ENCODE results near the gene B4GALNT2.
"Not testable (repeated sequence)": the region's sequence is repeated elsewhere in the genome, so short reads cannot be mapped to it uniquely, and the experiment has no call there.

Gene B4GALNT2

DNA sequence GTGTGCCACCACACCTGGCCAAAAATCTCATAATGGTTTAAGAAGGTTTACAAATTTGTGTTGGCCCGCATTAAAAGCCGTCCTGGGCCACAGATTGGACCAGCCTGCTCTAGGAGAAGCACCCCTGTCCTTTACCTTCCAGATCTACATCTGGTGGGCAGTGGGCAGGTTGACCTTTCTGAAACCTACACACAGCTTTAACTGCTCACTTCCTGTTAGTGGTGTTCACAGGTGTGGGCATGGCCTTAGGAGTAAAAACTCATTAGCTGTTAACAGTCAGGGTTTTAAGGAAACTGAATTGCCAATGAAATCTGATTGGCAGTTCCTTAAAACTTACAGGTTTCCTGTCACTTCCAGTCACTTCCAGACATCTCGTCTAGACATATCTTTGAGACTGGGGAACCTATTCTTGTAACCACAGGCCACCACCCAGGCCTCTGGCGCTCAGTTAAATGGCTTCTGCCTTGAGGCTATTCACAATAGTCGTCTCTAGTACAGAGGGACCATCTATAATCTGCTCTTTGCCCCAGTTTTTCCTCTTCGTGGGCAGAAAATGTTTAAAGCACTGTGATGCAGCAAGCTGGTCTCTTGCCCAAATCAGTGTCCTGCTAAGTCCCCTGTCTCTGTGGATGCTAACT lies 48.5 kb downstream of the B4GALNT2 start:
- DNase-seq (ENCODE audit: low read depth), result no peak

DNA sequence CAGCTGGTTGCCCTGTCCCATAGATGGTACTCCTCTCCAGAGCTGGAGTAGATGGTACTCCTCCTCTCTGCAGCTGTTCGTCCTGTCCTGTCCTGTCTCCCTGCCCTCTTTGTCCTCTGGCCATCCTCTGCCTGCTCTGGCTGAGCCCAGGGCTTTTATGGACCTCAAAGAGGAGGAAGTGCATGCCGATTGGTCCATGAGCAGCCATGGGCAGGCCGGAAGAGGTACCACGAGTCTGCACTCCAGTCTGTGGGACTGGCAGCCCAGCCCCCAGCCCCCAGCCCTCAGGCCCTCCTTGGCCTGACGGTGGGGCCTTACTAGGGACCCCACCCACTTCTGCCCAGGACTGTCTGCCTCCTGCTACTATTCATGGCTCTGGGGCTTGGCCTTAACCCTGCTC lies 50.8 kb downstream of the B4GALNT2 start:
- DNase-seq (ENCODE audit: low read depth), result no peak

DNA sequence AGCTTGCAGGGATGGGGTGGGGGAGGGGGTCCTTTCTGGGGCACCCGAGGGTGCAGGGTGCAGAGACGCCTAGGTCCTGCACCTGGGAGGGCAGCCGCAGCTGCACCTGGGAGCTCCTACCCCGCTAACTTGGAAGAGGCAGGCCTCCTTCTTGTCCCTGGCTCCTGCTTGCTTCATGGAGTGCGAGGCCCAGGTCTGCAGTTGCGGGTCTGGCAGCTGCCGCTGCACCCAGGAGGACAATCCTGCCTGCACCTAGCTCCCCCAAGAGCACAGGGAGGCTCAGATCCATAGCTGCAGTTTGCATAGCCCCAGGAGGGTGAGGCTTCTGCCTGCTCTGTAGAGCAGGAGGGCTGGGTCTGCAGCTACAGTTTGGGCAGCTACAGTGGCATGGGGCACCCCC lies 51.2 kb downstream of the B4GALNT2 start:
- no peak for DNase-seq (ENCODE audit: low read depth)

DNA sequence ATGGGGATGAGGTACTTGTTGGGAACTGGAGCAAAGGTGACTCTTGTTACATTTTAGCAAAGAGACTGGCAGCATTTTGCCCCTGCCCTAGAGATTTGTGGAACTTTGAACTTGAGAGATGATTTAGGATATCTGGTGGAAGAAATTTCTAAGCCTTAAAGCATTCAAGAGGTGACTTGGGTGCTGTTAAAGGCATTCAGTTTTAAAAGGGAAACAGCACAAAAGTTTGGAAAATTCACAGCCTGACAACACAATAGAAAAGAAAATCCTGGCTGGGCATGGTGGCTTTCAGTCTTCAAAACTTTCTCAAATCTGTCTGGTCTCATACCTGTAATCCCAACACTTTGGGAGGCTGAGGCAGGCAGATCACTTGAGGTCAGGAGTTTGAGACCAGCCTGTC lies 52.0 kb downstream of the B4GALNT2 start:
- not testable (repeated sequence) for DNase-seq (ENCODE audit: low read depth)

DNA sequence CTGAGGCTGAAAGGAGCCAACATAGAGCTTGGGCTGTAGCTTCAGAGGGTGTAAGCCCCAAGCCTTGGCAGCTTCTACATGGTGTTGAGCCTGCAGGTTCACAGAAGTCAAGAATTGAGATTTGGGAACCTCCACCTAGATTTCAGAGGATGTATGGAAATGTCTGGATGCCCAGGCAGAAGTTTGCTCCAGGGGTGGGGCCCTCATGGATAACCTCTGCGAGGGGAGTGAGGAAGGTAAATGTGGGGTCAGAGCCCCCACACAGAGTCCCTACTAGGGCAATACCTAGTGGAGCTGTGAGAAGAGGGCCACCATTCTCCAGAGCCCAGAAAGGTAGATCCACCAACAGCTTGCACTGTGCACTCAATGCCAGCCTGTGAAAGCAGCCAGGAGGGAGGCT lies 52.8 kb downstream of the B4GALNT2 start:
- DNase-seq (ENCODE audit: low read depth), result not testable (repeated sequence)

DNA sequence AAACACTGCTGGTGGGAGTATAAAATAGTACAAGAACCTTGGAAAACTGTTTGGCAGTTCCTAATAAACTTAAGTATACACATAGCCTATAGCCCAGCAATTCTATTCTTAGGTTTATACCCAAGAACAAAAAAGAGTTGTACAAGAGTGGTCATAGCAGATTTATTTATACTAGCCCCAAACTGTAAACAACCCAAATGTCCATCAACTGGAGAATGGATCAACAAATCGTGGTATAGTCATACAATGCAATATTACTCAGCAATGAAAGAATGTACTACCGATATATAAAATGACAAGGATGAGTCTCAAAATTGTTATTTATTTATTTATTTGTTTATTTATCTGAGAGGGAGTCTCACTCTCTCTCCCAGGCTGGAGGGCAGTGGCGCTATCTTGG lies 54.7 kb downstream of the B4GALNT2 start:
- DNase-seq (ENCODE audit: low read depth), result no peak

DNA sequence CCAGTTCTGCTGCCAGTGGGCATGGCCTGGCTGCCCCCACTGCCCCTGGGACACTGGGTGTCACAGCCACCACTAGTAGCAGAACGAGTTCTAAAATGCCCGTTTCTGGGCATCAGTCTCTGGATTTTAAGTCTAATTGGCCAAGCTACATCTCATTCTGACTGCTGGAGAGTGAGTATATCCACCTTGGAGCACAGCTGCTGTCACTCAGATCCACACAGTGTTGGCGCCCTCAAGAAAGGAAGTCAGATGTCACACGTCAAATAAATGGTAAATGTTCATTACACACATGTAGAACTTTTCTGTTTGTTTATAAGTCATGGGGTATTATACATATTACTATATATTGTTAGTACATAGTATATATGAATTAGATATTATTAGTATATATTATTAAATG lies 58.4 kb downstream of the B4GALNT2 start:
- DNase-seq (ENCODE audit: low read depth), result no peak

GRCh38 chr17:49191409-49191916 lies 58.9 kb downstream of the B4GALNT2 start:
- no peak for DNase-seq (ENCODE audit: low read depth)

DNA sequence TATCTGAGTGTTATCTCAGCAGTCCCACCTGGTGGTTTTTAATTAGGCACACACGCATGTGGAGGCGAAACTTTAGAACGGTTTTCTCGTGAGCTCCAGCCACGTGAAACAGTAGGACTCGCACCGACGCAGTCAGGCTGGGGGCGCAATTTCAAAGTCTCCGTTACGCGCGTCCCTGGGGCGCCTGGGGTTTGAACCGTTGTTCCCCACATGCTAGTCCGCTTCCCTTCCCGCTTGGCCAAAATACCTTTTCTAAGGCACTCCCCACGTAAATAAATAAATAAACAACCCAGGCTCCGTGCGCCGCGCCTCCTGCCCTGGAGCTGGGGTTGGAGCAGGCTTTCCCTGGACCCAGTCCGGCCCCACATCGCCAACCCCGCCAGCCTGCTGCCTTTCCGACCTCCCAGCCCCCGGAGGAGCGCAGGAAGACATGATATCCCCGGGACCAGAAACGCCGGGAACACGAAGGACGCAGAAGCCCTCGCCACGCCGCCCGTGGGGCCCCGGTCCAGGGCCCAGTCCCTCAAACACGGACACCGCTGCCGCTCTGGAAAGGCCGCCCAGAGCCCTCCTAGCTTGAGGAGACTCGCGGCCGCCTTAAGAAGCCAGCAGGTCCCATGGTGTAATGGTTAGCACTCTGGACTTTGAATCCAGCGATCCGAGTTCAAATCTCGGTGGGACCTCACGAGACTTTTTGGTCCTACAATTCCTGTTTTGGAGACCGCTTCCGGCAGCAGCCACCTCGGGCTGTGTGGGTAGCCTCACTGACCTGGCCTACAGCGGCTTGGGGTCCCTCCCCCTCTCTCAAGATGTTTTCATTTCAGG lies 59.6 kb downstream of the B4GALNT2 start:
- DNase-seq (ENCODE audit: low read depth), result peak; percentile 86

DNA sequence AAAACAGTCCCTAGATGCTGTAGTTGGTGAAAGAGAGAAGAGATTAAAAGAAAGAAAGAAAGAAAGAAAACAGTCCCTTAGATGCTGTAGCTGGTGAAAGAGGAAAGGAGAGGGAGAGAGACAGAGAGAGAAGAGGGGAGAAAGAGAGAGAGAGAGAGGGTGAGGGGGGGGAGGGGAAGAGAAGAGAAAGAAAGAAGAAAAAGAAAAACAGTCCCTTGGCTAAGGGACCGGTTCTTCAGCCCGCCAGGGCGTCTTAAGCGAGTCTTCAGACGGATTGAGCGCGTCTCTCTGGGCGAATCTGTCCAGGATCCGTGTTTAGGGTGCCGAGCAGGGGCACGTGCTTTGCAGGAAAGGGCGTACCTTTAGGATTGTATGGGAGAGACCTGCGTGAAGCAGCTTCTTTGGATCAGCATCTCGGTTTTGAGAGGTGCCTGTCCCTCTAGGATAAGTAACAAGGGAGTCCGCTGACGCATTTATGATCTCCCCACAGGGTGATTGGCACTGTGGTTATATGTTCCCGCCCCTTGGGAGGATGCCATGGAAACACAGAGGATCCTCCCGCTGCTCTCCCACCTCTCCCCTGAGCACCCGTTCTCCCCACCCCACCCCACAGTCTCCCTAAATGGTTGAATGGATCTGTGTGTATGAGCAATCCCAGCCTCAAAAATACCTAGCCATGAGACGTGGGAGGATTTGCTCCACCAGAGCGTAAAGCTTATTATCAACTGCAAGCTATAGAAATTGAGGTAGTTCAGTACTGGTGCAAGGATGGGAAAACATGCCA lies 61.1 kb downstream of the B4GALNT2 start:
- no peak for DNase-seq (ENCODE audit: low read depth)

GRCh38 chr17:49194297-49194607 lies 61.7 kb downstream of the B4GALNT2 start:
- no peak for DNase-seq (ENCODE audit: low read depth)

- DNase-seq (ENCODE audit: low read depth), result no peak
Observed at GRCh38 chr17:49195751-49196150, 63.2 kb downstream of the B4GALNT2 start.

DNA sequence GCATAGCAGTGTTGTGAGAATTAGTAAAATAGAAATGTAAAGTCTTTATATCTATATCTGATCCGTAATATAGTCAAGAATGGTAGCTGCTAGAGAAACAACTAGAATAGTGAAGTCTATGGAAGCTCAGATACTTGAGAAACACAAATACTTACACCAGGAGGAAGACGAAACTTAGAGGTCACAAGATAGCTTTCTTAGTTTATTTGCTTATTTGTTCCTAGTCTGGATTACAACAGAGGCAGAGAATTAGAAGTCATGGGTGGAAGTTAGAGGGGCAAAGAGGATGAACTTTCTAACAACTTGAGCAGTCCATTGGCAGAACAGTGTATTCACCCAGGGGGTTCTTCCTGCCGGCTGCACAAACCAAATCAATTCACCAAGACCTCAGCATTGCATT lies 64.0 kb downstream of the B4GALNT2 start:
- DNase-seq (ENCODE audit: low read depth), result no peak

- no peak for DNase-seq (ENCODE audit: low read depth)
Observed at GRCh38 chr17:49197346-49197998, 64.9 kb downstream of the B4GALNT2 start.

DNA sequence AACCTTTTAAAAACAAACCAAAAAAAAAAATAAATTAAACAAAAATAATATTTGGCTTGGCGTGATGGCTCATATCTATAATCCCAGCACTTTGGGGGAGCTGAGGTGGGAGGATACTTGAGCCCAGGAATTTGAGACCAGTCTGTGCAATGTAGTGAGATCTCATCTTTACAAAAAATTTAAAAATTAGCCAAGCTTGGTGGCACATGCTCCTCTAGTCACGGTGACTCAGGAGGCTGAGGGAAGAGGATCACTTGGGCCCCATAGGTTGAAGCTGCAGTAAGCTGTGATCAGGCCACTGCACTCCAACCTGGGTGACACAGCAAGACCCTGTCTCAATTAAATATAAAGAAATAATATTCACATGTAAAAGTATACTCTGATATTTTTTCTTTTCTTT lies 65.6 kb downstream of the B4GALNT2 start:
- no peak for DNase-seq (ENCODE audit: low read depth)

DNA sequence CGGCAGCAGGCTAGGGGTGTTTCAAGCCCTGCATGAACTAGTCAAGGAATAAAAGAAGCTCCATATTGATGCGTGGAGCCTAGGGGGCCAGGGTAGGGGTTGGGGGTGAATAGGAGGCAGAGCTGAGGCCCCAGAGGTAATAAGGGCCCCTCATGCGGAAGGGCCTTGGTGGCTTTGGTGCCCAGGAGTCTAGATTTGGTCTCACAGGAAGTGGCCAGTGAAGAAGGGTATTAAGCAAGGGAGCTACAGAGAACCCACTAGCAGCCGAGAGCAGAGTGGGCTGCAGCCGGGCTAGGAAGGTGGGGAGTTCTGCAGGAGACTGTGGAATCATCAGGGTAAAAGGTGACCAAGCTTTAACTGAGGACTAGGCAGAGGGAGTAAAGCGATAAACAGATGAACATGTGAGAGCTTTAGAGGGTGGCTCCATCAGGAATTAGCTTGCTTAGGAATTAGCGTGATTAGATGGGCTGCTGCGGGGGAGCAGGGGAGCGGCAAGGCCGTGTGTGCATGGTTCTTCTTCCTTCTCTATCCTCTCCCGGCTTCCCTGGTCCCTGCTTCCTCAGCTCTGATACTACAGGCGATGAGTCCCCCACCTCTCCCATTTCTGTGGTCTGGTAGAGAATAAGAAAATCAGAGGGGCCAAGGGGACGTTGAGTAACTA lies 68.0 kb downstream of the B4GALNT2 start:
- DNase-seq (ENCODE audit: low read depth), result no peak

DNA sequence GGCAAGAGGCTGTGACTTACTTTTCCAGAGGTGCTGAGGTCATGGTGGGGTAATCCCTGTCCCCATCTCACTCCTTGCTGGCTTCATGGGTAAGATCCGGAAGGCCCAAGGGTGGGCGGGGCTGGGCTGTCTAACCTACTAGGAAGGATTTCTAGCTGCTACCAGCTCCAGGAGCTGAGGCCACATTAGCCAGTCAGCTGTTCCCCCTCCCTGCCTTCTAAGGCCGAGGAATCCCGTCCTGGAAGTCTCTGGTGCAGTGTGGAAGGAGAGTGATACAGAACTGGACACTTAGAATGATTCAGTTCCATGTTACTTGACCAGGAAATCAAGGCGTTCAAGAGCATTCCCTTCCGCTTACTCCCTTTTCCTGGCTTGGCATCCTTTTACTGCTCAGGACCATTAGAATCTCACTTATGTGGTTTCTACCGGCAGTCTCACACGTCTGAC lies 68.9 kb downstream of the B4GALNT2 start:
- no peak for DNase-seq (ENCODE audit: low read depth)

- DNase-seq (ENCODE audit: low read depth), result no peak
Observed at GRCh38 chr17:49203796-49204195, 71.2 kb downstream of the B4GALNT2 start.

- DNase-seq (ENCODE audit: low read depth), result no peak
Observed at GRCh38 chr17:49204516-49204915, 71.9 kb downstream of the B4GALNT2 start.

- DNase-seq (ENCODE audit: low read depth), result no peak
Observed at GRCh38 chr17:49209061-49209571, 76.5 kb downstream of the B4GALNT2 start.

All from stimulated activated CD8-positive, alpha-beta memory T cell treated with anti-CD3 and anti-CD28 coated beads, Interleukin-7, amount 100 ng/mL, for 24 hours (primary cell).